ENCODE data around the gene STARD3.

STARD3 gene

DNA sequence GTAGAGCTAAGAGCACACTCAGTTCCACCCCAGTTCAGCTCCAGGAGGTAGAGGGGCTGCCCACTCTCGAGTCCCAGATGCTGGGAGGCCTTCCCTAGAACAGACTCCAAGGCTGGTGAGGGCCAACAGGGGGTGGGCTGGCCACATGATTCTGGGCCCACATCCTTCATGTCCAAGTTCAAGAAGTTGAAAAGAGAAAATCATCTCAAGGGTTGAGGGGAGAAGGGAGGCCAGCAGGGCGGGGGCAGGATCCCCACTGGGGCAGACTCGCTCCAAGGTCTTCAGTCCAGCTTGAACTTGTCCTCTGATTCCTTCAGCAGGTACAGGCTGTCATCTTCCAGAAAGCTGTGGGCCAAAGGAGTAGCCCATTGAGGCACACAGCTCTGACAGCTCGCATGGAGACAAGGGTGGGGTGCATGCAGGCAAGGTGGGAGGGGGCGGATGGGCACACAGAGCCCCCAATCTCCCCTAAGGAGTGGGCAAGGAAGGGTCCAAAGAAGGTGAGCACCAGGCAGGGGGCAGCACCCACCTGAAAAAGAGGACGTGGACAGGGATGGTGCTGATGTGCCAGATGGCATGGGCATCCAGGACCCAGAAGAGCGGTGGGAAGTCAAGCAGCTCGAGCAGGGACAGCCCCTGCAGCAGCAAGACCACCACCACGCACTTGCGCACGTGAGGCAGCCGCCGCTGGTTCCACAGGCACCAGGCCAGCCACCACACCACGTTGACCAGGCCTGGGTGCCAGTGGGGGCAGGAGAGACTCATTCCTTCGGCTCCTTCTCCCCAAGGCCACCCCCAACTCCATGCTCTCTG lies 35.8 kb downstream of the STARD3 start:
- DNase-seq (ENCODE audit: low read depth), result no peak

DNA sequence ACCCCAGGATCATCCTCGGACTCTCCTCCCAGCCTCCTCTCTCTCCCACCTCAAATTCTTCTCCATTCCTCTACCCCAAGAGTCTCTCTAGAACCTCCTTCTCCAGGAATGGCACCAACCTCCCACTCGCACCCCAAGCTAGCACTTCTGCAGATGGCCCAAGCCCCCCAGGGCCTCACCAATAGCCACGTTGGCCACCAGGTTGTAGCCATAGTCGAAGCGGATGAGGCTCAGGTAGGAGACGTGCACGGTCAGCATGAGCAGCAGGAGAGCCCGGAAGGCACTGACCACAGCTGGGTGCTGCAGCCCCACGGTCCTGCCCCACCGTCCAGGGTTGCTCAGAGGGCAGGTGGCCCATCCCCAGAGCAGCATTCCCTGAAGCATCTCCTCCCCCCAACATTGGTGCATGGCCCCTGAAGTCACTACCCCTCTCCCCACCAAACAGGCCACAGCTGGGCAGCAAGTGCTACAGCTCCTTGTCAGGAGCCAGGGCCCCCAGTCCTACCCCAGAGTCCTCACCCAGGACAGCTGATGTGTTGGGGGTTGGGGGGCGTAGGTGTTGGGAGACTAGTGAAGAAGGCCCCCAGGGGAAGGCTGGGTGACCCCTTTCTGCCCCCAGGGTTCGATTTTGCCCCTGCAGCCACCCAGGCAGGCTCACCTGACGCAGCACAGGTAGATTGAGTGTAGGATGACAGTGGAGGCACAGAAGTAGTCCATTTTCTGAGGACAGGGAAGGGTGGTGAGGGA lies 36.6 kb downstream of the STARD3 start:
- DNase-seq (ENCODE audit: low read depth), result no peak

DNA sequence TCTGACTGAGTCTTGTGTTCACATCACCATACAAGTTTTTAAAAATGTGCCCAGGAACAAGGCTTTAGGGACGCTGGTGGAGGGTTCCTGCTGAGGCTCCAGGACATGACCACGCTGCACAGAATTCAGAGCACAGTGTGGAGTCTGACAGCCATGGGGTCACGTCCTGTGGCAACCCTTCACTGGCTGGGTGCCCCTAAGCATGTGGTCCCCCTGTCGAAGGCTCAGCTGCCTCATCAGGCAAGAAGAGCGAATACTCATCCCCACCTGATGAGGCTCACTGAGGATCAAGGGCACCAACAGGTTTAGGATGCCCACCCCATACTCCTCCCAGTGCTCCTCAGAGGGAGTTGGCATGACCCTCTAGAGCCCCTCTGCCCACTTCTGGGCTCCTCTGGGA lies 37.2 kb downstream of the STARD3 start:
- no peak for DNase-seq (ENCODE audit: low read depth)

DNA sequence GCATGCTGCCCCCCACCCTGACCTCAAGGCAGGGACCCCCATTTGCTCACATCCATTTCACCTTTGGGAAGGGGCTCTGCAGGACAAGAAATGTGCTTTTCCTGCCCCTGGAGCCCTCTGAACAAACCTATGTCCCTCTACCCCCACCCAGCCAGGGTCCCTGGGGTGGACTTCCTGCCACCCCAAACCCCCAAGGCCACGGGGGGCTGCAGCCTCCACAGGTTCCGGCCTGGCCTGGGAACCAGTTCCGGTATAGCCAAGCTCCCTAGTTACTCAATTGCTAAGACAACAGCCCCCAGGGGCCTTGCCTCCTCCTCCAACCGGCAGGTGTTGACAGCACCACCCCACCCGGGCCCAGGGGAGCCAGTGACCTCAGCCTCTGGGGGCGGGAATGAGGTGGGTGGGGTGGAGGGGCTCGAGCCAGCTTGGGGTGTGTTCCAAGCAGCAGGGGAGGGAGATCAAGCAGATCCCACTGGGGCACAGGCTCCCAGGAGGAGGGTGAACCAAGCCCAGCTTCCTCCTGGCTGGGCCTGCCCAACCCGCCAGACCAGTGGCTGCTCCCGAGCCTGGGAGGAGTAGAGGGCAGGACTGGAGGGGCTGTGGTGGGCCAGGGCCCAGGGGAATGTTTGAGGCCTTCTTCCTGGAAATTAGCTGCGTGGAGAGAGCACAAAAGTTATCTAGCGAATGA lies 37.9 kb downstream of the STARD3 start:
- no peak for DNase-seq (ENCODE audit: low read depth)

GRCh38 chr17:39675390-39676082 lies 38.6 kb downstream of the STARD3 start:
- no peak for DNase-seq (ENCODE audit: low read depth)

GRCh38 chr17:39676198-39676819 lies 39.4 kb downstream of the STARD3 start:
- no peak for DNase-seq (ENCODE audit: low read depth)

DNA sequence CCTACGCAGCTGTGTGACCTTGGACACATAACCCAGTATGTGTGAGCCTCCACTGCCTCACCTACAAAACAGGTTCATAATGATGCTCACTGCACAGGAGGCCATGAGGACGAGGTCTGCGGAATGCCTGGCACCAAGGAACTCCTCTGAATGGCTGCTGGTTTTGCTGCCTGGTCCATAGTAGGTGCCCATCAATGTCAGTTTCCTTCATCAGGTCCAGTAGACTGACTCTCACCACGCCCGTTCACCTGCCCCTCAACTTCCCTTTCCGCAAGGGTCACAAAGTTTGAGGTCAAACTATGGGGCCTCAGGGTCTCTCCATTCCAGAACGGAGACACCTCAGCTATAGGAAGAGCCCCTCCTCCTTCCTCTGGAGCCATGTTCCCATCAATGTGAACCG lies 40.1 kb downstream of the STARD3 start:
- no peak for DNase-seq (ENCODE audit: low read depth)

DNA sequence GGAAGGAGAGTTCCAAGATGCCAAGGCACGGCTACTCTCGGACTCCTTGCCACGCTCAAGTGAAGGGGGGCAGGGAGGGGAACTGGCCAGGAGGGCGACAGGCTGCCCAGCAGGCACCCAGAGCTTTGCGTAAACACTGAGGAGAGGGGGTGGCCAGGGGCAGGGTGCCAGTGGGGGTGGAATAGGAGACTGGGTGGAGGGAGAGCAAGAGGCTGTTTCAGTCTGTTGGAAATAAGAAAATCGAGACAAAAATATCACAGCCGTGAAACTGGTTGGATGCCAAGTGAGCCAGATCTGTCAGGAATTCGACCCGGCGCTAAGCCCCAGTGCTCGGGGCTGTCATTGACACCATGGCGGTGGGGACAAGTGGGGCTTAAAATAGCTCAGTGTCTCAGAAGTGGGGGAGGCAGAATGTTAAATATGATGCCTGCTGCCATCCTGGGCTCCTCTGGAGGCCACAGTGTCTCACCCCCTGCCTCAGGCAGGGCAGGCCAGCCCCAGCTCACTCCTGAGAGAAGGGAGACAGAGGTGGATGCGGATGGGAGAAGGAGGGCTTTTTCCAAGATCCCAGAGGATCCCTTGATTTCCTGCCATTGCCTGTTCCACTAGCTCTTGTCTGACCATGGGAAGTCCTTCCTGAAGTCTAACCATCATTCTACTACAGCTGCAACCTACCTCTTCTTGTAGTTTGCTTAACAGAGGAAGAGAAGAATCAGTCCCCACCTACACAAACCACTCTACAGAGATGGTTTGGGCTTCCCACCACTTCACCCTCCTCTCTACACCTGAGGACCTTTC lies 40.8 kb downstream of the STARD3 start:
- DNase-seq (ENCODE audit: low read depth), result no peak

GRCh38 chr17:39678340-39679116 lies 41.6 kb downstream of the STARD3 start:
- no peak for DNase-seq (ENCODE audit: low read depth)

DNA sequence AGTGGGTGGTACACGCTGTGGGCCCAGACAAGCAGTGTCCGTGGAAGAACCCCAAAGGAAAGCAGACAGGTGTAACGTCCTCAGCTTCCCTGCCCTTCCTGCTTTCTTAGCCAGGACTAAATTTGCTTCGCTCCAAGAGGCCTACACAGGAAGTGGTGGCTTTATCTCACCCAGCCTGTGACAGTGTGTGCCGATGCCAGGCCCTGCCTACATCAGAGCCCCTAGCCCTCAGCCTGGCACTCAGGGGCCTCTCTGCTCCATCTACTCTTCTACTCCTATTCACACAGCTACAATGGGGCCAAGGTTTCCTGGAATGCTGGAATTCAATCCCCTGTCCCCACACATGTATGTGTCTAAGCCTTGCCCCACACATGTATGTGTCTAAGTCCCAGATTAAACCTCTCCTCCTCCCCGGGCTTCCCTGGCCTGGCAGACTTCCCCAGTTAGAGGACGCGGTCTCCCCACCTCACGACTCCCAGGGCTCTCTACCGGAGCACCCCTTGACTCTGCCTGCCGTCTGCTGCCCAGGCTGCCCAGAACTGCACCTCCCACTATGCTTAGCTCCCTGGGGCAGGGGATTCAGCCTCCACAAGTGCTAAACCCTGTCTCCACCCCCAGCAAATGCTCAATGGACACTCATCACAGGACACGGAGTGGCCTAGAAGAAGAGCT lies 42.7 kb downstream of the STARD3 start:
- peak; percentile 36 for DNase-seq (ENCODE audit: low read depth)

- no peak for DNase-seq (ENCODE audit: low read depth)
These were observed 46.5 kb downstream of the STARD3 start for GRCh38 chr17:39683295-39683939.

- no peak for DNase-seq (ENCODE audit: low read depth)
These were observed 47.6 kb downstream of the STARD3 start for GRCh38 chr17:39684369-39685192.

GRCh38 chr17:39687101-39687545 lies 50.2 kb downstream of the STARD3 start:
- no peak for DNase-seq (ENCODE audit: low read depth)

DNA sequence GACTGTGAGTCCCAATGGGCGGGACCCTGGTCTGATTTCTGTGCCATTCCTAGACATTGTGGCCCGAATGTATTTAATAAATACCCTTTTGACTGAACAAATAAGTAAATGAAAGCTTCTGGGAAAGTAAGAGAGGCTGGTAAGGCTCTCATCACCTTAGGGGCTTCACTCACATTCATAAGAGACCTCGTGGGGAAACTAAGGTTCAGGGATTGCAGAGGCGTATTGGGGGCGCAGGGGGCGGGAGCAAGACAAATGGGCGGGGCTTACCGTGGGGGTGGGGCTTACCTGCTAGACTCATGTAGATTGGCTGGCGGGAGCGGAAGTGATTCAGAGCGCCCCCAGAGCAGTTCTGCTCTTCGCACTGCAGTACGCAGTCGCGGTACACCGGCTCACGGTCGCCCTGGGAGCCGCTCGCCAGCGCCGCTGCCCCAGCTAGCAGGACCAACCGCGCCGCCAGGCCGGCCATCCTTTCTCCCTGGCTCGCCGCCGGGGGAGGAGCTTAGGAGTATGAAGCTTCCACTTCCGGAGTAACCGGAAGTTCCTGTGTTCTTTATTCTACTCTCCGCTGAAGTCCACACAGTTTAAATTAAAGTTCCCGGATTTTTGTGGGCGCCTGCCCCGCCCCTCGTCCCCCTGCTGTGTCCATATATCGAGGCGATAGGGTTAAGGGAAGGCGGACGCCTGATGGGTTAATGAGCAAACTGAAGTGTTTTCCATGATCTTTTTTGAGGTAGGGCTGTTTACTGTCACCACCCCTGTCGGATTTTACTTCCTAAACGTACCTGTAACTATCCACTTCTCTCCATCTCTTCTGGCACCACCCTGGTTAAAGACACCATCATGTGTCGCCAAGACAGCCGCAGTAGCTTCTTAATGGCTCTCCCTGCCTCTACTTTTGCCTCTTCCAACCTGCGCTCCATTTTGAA lies 50.9 kb downstream of the STARD3 start, which contains the start of gene PGAP3:
Gene PGAP3 (minus strand): TSS at position 512 of the 929 bp plus-strand sequence. CDS start 43 bp downstream, at position 469.
- DNase-seq (ENCODE audit: low read depth), result peak; percentile 75

GRCh38 chr17:39688475-39688835 lies 51.5 kb downstream of the STARD3 start:
- no peak for DNase-seq (ENCODE audit: low read depth)

DNA sequence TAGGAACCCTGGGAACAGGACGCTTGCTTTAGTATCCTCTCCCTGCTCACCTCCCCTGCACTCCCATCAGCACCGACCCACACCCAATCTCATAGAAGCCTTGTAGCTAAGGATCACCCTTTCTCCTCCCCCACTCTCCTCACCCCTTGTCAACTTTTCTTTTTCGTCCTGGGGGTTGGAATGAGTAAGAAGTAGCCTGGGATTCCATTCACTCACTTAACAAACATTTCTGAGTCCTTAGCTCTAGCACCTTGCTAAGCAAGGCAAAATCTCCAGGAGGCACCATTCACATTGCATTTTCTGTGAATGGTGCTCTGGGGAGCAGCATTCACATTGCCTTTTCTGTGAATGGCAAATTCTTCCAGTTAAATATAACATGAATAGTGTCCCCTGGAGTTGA lies 52.0 kb downstream of the STARD3 start:
- DNase-seq (ENCODE audit: low read depth), result no peak

DNA sequence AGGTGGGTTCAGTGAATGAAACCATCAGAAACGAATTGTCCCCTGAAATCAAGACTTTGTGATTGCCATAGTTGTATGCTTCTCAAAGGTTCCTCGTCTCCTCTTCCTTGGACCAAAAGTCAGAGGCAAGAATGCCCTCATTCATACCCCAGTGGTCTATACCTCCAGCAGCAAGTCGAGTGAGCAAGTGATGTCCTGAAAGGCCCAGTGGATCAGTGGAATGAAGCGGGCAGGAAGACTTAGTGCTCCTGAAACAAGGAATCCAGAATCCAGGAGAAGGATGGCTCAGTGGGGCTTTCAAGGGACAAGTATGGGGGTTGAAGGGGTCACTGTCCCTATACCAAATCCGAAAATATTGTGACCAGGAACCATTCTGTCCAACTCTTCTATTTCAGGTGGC lies 57.6 kb downstream of the STARD3 start:
- no peak for DNase-seq (ENCODE audit: low read depth)

Measured in activated T-cell treated with anti-CD3 and anti-CD28 coated beads for 1 hour (primary cell).